Dedifferentiated amniotic fluid mesenchymal stem cell (primary cell): Measurements from ENCODE around the gene GLI3.

ENCODE experiments used
- DNase-seq: peaks from one replicate; pipeline ENCODE4 v3.0.0-alpha.2; 2016; ENCODE audit errors: extremely low spot score

The GLI3 gene

DNA sequence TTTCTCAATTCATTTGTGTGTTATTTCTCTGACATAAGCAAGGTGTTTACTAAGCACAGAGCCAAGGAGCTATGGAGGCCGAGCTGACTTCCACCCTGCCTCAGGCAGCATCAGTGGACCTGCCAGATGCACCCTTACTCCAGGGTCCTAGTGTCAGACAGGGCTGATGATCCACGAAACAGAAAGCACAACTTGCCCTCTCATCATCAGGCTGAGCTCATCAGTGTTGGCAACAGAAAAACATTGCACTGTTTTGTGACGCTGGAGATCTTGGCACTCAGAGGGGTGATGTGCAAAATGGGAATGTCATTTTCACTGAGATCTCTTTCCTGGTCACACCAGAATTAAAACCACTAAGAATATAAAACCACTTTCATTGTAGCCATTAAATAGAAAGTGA, 201.8 kb downstream of the GLI3 start:
- no peak for DNase-seq

GRCh38 chr7:42033480-42033879, 203.5 kb downstream of the GLI3 start:
- DNase-seq, result no peak

GRCh38 chr7:42029405-42029804, 207.6 kb downstream of the GLI3 start:
- DNase-seq, result no peak

DNA sequence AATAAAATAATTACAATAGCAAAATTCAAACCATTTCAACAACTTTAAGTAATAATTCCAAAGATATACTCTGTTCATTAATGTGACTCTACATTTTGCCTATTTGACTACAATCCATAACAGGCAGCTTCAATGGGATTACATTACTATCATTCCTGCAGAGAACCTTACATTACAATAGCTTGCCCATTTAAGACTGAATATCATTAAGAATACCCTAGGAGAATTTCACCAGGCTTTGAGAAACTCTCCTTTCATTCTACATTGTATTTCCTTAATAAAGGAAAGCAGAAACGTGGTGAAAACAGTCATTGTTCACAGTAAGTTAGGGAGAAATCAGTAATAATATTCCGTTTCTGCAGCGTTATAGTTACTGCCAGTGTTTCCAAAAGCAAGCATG, 209.5 kb downstream of the GLI3 start:
- no peak for DNase-seq

DNA sequence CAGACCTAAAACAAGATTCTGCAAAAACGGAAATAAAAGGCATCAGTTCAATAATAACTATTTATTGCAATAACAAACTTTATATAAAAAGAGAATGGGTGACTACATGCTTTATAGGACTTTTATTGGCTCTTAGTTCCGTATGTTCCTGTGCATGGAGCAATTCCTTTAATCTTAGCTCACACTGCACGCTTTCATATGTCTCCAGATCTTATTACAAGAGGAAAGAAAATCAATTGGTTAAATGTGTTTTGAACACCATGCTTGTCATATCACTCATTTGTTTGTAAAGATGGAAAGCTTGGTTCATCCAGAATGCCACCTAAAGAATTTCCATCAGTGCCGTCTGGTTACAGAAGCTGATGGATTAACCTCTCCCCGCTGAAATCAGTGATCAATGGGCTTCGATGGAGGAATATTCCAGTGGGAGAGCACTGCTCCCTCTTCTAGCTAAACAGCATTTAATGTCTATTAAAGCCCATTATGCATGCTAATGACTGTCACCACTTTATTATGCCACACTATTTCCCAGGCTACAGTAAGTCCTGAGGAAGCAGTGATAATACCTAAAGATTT, 210.3 kb downstream of the GLI3 start:
- no peak for DNase-seq

- DNase-seq, result no peak
Observed at GRCh38 chr7:42025635-42026375, 211.2 kb downstream of the GLI3 start.

GRCh38 chr7:42024537-42024936, 212.5 kb downstream of the GLI3 start:
- no peak for DNase-seq

GRCh38 chr7:42023262-42023661, 213.7 kb downstream of the GLI3 start:
- no peak for DNase-seq

DNA sequence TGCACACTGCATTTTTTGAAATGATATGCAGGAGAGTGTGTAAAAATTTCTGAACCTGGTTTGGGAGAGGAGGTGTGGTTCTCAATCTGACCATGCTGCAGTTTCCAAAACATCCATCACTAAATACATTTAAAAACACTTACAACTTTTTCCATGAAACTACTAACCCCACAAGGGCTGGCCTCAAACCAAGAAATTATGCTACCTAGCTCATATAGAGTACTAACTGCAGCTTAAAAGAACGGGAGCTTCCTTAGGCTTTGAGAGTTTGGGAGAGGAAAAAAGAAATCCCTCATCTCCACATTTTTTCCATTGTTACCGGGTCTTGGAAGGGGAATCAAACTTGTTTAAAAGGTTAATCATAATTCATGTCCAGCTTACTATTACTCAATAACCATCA, 214.2 kb downstream of the GLI3 start:
- DNase-seq, result no peak

DNA sequence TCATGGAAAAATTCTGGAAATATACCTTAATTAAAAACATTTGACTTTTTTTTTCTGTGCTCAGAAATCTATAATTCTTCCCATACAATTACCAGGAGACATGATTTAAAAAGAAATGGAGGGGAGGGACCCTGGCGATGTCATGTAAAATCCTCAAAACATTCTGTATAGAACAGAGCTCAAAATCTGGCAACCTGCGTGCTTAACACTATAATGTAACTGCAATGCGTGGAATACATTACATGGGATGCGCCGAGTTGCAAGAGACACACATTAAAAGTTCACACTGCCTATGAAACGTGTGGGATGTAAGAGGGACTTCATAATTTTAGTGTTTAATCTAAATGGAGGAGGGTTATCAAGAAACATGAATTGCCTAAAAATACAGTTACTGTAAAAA, 215.0 kb downstream of the GLI3 start:
- no peak for DNase-seq

DNA sequence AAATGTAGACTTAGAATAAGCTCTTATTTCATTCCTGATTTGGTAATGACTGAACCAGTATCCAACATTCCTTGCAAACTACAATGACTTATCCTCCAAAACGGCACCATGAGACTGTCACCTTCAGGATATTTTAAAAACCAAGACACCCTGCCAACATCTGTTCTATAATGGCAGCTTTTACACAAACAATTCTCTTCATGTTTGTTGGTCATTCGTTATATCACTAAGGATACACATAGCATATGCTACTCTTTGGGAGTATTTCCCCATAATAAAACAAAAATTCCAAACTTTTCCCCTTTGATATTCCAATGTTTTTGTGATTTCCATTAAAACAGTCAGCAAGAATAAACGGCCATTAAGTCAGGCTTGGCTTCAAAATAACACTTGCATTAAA, 215.4 kb downstream of the GLI3 start:
- DNase-seq, result no peak

GRCh38 chr7:42020061-42020460, 216.9 kb downstream of the GLI3 start:
- no peak for DNase-seq

DNA sequence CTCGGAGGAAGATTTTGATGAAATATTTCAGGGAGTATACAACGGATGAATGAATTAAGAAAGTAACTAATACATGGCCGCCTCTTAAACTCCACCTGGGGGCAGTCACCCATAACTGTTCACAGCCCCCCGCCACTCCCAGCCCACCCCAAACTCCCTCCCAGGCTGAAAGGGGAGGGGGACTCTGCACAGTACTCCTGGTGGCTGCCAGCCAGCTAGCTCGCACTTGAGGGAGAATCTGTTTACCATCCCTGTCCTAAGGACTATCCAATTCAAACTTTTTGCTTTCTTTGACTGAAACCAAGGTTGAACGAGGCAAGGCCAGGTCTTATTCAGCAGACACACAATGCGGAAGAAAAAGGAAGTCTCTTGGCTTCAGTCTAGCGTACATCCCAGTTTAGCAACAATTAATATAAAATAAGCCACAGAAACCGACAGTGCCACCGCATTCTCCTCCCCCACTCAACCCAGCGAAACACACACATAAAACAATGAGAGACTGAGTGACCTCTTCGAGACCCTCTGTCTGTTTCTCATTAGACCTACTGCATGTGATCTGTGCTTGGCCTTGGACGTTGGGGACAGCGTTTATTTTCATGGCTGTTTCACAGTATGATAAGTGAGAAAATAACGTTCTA, 219.5 kb downstream of the GLI3 start:
- no peak for DNase-seq

GRCh38 chr7:42016517-42016916, 220.5 kb downstream of the GLI3 start:
- no peak for DNase-seq

DNA sequence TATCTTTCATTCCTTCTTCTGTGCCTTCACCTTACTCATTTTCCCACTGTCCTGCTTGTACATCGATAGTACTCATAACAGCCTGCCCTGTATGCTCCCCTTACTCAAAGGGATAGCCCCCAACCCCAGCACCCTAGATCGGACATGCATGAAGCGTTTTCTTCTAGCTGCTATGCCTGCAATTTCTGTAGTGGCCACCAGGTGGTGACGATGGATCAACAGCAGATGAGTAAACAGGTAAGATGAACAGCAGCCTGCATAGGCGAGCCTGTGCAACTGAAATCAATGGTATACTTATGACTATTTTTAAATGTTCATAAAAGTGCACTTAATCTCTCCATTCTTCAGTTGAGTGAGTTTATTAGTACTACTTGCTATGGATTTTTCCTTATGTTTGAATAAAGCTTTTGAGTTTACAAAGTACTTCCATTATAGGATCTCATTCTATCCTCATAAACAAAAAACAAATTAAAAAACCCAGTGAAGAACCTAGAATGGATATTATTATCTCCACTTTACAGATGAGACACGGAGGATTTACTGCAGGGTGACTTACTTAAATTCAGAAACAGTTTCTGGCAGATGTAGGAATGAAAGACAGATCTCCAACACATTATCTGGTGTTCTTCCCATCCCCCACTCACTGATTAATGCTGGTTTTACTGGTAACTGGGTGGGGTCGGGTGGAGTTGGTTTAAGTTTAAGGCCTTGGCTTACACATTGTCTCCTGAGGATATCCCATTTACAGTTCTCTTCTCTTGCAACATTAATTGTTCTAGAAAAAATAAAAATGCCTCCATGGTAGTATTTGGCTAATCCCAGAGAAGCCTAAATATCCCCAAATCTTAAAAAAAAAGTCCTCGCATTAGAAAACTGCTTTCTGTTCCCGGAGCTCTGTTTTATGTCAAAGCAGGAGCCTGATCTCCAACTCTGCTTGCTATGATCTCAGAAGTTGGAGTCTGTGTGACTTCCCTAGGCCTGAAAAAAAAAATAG, 222.1 kb downstream of the GLI3 start:
- DNase-seq, result no peak

GRCh38 chr7:42012786-42013360, 224.1 kb downstream of the GLI3 start:
- DNase-seq, result no peak

DNA sequence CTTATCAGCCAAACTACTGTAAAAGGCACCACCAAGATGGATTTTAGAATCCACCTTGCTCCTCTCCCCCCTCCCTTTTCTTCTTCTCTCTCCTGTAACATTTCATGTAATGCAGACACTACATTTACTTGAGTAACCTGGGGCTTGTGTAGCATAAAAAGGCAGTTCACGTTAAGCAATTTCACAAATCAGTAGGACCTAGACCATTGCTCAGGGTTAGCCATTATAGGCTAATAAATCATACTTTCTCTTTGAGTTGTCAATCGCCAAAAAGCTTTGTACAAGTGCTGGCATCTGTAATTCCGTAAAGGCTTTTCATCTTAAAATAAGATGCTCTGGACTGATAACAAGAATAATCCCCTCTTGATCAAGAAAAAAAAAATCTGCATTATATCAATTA, 224.7 kb downstream of the GLI3 start:
- no peak for DNase-seq

DNA sequence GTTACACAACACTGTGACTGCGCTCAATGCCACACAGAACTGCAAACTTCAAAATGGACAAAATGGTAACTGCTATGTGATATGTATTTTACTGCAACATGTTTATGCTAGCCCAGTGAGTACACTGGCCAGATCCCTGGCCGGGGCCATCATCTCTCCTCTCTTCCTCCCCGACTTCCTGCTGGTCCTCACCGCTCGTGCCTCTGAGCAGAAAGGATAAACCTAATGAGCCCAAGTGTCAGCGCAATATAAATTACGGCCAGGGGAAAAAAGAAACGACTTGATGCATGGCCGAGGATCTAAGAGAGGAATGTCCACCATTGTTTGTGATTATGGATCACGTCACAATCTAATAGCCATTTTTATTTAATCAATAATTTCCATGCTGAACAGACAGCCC, 225.2 kb downstream of the GLI3 start:
- no peak for DNase-seq

- DNase-seq, result no peak
Observed at GRCh38 chr7:42010751-42011150, 226.3 kb downstream of the GLI3 start.

GRCh38 chr7:42006801-42007513, 230.1 kb downstream of the GLI3 start:
- no peak for DNase-seq

GRCh38 chr7:42002654-42003053, 234.4 kb downstream of the GLI3 start:
- no peak for DNase-seq
